Stomach (tissue), 9 donors: ENCODE data around the gene CAMK2G. TPM values are rescaled to one million over a fixed set of nuclear protein-coding genes. Genes with fewer than 3 reads are reported as not detected.

Source experiments
- DNase-seq, 2 donors: peaks; one replicate each; pipeline versions ENCODE4 v3.0.0 to v3.0.0-alpha.2; 2013 to 2019
- H3K27ac ChIP-seq, 5 donors: fragments of 200-600 bp in 4 of 5; sonication (generic) in 4 of 5; one replicate each; pipeline ENCODE4 v1.5.1; 2013 to 2019; ENCODE audit warnings: mild to moderate bottlenecking in 1 of 5, moderate library complexity in 1 of 5
- H3K27me3 ChIP-seq, 3 donors: fragments of 200-600 bp; sonication (generic); one replicate each; pipeline ENCODE4 v1.5.1; 2017 to 2019; ENCODE audit warnings: mixed run types in 1 of 3
- H3K36me3 ChIP-seq, 4 donors: fragments of 200-600 bp; sonication (generic); 1 replicate in 3 of 4; 2 replicates in 1 of 4; pipeline ENCODE4 v1.5.1; 2016 to 2019
- H3K4me1 ChIP-seq, 4 donors: fragments of 200-600 bp; sonication (generic); one replicate each; pipeline ENCODE4 v1.5.1; 2016 to 2019
- H3K4me3 ChIP-seq, 4 donors: fragments of 200-600 bp; sonication (generic) in 3 of 4; one replicate each; pipeline ENCODE4 v1.5.1; 2016 to 2019; ENCODE audit warnings: mild to moderate bottlenecking in 1 of 4
- H3K9me3 ChIP-seq, 4 donors: fragments of 200-600 bp; sonication (generic); one replicate each; pipeline ENCODE4 v1.5.1; 2016 to 2019
- CTCF ChIP-seq, 7 experiments: fragments of 450-650 bp in 4 of 7; fragments of 200-600 bp in 3 of 7; sonication (generic) in 3 of 7; IDR thresholded peaks; one replicate each; pipeline ENCODE4 v1.5.1; 2016 to 2019; ENCODE audit warnings: antibody characterized with exemption in 7 of 7, control low read depth in 2 of 7, mild to moderate bottlenecking in 1 of 7
- EP300 ChIP-seq: sonication (generic); formaldehyde crosslinking; IDR thresholded peaks from one replicate; pipeline ENCODE4 v1.6.1; 2017; ENCODE audit warnings: antibody characterized with exemption
- POLR2A ChIP-seq, 4 donors: fragments of 450-650 bp; IDR thresholded peaks; one replicate each; pipeline ENCODE4 v1.6.1; 2016; ENCODE audit warnings: antibody characterized with exemption in 4 of 4, control low read depth in 2 of 4, mild to moderate bottlenecking in 1 of 4, moderate library complexity in 1 of 4
- POLR2AphosphoS5 ChIP-seq, 3 donors: sonication (generic); formaldehyde crosslinking; IDR thresholded peaks; one replicate each; pipeline ENCODE4 v1.6.1; 2016; ENCODE audit warnings: antibody characterized with exemption in 3 of 3
- WGBS, 5 donors: extraction: QIAGEN DNeasy Blood & Tissue Kit in 3 of 5; methylation state at CpG; one replicate each; pipeline versions ENCODE4 v1.1.5 to v1.1.7; 2013 to 2018; 5-methylcytosine and 5-hydroxymethylcytosine counted together
- intact Hi-C: fragments of 100-400 bp; cut with DNase I; formaldehyde crosslinking; loops from one replicate; pipeline ENCODE4 v1.15.1; 2023; ENCODE audit warnings: low total_unique reads
- polyA plus RNA-seq, 3 donors: library from polyadenylated mRNA; stranded (reverse); fragments of 200-250 nt; gene quantifications; one replicate each; pipeline ENCODE4 v1.2.3, GENCODE V29; 2013
- total RNA-seq, 5 donors: library from RNA; depleted of rRNA; stranded (reverse); fragments of >200 nt; gene quantifications; one replicate each; pipeline versions ENCODE4 v1.1.0 to v1.2.3, GENCODE V29; 2014 to 2016
- donor health status: healthy with polysubstance abuse.
- donor health status: Bipolar disorder and iron deficiency.
- donor health status: healthy.

CAMK2G gene
- total and polyA plus RNA-seq, 8 donors: 7.5 to 93.3 (median 29.6) TPM

- TF ChIP-seq EP300 (no peak), POLR2AphosphoS5 (IDR thresholded peaks at IDR 0.05) (peak in 1 of 3 donors; percentile 42)
- Histone ChIP-seq H3K36me3 (peaks cover 0 to 5% (median 0%) of the 10 kb centered on the region in 4 donors), H3K4me3 (no peak overlapping the region), H3K4me1 (peaks cover 23 to 66% (median 45%) of the 10 kb centered on the region in 4 donors), H3K27me3 (peaks cover 0 to 31% (median 20%) of the 10 kb centered on the region in 3 donors), H3K27ac (peak overlapping the region; percentile 57 to 84 (median 82)), H3K9me3 (no peaks in the 10 kb centered on the region)
- peak in 1 of 2 donors; percentile 61 for DNase-seq
- intact Hi-C loops: no loop called here
- WGBS, 5 donors: 19 to 43% (median 27%) methylated on average over 9 to 10 of the region's 10 CpGs
Observed at GRCh38 chr10:73908853-73909539, 34.6 kb upstream of the CAMK2G start.

- Histone ChIP-seq H3K27me3 (peaks cover 0 to 31% (median 20%) of the 10 kb centered on the region in 3 donors), H3K36me3 (no peaks in the 10 kb centered on the region), H3K27ac (peak overlapping the region in 4 of 5 donors; percentile 70 to 84 (median 83)), H3K9me3 (no peaks in the 10 kb centered on the region), H3K4me1 (peaks cover 23 to 66% (median 45%) of the 10 kb centered on the region in 4 donors), H3K4me3 (no peak overlapping the region)
- WGBS, 5 donors: 79 to 85% (median 79%) methylated on average over 6 of the region's 6 CpGs
- peak in 1 of 2 donors; percentile 26 for DNase-seq
- TF ChIP-seq EP300: no peak
- no peak for TF ChIP-seq POLR2A (IDR thresholded peaks at IDR 0.05)
- no peak for TF ChIP-seq POLR2AphosphoS5 (IDR thresholded peaks at IDR 0.05)
- no peak for TF ChIP-seq CTCF (IDR thresholded peaks at IDR 0.05)
- intact Hi-C loops: no loop called here
Observed at GRCh38 chr10:73907841-73908517, 33.6 kb upstream of the CAMK2G start.

GRCh38 chr10:73906524-73907447, 32.4 kb upstream of the CAMK2G start:
- H3K27me3 ChIP-seq: peaks cover 0 to 22% (median 13%) of the 10 kb centered on the region in 3 donors
- 38 to 69% (median 65%) methylated on average over 8 of the region's 8 CpGs for WGBS, 5 donors
- H3K4me1 ChIP-seq: peaks cover 16 to 59% (median 40%) of the 10 kb centered on the region in 4 donors
- no peaks in the 10 kb centered on the region for H3K36me3 ChIP-seq
- TF ChIP-seq POLR2AphosphoS5 (IDR thresholded peaks at IDR 0.05): peak in 2 of 3 donors; percentile 8 to 82
- no peak for TF ChIP-seq CTCF (IDR thresholded peaks at IDR 0.05)
- intact Hi-C loops: no loop called here
- H3K27ac ChIP-seq: peak overlapping the region; percentile 69 to 84 (median 82)
- H3K4me3 ChIP-seq: no peak overlapping the region
- no peaks in the 10 kb centered on the region for H3K9me3 ChIP-seq
- peak in 1 of 2 donors; percentile 91 for DNase-seq

- H3K4me1 ChIP-seq: peaks cover 2 to 45% (median 28%) of the 10 kb centered on the region in 4 donors
- H3K9me3 ChIP-seq: no peaks in the 10 kb centered on the region
- peak overlapping the region in 4 of 5 donors; percentile 70 to 84 (median 83) for H3K27ac ChIP-seq
- intact Hi-C loops: no loop called here
- no peak for TF ChIP-seq POLR2AphosphoS5 (IDR thresholded peaks at IDR 0.05)
- no peak for TF ChIP-seq CTCF (IDR thresholded peaks at IDR 0.05)
- no peak for TF ChIP-seq POLR2A (IDR thresholded peaks at IDR 0.05)
- no peak for TF ChIP-seq EP300
- peaks cover 0 to 8% (median 0%) of the 10 kb centered on the region in 3 donors for H3K27me3 ChIP-seq
- H3K4me3 ChIP-seq: no peak overlapping the region
- H3K36me3 ChIP-seq: no peaks in the 10 kb centered on the region
- 62 to 72% (median 68%) methylated on average over 4 of the region's 4 CpGs for WGBS, 5 donors
- no peak for DNase-seq
Observed at GRCh38 chr10:73905256-73906020, 31.1 kb upstream of the CAMK2G start.
